HG02571 (cell line): ENCODE results near the gene WNT3.

Experiments
- ATAC-seq: cut with Tn5 transposase; IDR thresholded peaks from one replicate; pipeline ENCODE4 v1.9.1; 2021; ENCODE audit warnings: mild to moderate bottlenecking, moderate library complexity; ENCODE audit not compliant: unreplicated experiment

The WNT3 gene

DNA sequence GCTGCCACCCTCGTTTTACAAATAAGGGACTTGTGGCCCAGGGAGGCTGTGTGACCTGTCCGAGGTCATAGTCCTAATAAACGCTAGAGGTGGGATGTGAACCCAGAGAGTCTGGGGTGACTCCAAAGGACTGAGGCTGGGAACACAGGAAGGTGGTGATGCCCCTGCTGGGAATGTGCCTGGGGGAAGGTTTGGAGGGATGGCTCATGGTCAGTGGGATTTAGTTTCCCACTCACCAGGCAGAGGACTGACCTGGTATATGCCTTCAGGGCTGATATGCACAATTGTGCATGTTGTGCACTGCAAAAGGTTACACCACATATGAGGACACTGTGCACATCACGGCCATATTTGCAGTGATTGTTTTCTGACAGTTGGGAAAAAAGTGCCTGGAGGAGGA, 19.0 kb upstream of the WNT3 start:
- no peak for ATAC-seq

DNA sequence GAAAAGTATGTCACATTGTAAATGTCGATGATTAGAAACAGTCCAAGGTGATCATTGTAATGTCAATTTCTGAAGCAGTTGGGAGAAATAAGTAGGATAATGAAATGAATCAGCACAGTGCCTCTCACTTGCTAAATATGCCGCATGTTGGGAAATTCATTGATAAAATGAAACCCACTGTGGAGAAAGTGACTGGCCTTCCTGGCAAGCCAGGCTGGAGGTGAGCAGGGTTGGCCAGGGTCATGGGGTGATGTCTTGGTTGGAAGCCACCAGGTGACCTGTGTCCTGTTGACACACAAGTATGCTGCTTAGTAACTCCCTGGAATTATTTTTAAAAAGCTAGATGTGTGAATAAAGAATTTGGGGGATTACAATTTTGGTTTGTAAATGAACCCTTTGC, 18.0 kb upstream of the WNT3 start:
- ATAC-seq: no peak

DNA sequence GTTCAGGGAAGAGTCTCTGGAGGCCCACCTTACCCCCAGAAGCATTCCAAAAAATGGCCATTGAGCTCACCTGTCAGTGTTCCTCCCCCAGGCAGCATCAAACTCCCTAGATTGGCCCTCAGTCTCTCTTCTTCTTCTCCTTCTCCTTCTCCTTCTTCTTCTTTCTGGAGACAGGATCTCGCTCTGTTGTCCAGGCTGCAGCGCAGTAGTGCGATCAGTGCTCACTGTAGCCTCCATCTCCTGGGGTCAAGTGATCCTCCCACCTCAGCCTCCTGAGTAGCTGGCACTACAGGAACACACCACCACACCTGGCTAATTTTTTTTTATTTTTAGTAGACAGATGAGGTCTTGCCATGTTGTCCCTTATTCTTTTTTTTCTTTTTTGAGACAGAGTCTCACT, 16.4 kb upstream of the WNT3 start:
- no peak for ATAC-seq

DNA sequence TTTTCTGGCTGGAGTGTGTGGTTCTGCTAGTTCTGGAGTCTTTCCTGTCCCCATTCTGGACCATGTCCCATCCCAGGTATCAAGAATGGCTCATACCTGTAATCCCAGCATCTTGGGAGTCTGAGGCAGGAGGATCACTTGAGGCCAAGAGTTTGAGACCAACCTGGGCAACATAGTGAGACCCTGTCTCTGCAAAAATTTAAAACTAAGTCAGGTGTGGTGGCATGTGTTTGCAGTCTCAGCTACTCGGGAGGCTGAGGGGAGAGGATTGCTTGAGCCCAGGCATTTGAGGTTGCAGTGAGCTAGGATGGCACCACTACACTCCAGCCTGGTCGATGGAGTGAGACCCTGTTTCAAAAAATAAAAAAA, 15.3 kb upstream of the WNT3 start:
- ATAC-seq: no peak

DNA sequence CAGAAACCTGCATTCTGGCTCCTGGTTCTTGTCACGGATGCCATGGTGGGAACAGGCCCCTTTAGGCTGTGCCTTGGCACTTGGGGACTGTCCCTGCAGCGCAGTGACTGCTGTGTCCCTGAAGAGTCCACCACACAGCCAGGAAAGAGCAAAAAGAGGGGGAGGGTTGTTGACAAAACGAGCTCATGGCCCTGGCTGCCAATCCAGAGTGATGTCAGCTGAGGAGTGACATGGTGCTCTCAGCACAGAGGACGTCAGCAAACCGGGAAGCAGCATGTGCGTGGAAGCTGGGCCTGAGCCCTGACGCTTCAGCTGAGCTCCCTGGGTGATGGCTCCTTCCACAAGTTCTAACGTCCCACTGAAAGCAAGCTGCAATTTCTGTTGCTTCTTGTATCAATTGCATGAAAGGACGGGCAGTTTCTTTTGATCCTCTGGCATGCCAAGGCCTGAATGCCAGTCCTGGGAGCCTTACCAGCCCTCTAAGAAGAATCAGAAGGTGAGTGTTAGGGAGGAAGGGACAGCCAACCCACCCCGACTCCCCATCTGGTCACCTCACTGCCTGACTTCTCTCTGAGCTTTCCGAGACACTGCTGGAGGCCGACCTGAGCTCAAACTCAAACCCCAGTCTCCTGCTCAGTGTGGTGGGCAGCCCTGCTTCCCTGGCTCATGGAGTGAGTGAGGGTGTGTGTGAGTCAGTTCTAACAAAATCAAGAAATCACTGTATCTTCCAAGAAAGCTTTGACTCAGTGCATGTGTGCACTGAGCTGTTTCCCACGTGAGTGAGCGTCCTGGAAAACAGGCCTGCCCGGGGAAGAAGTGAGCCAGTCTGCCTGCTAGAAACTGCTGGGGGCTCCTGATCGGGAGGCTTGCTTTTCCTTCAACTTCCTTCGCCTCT, 14.7 kb upstream of the WNT3 start:
- no peak for ATAC-seq

DNA sequence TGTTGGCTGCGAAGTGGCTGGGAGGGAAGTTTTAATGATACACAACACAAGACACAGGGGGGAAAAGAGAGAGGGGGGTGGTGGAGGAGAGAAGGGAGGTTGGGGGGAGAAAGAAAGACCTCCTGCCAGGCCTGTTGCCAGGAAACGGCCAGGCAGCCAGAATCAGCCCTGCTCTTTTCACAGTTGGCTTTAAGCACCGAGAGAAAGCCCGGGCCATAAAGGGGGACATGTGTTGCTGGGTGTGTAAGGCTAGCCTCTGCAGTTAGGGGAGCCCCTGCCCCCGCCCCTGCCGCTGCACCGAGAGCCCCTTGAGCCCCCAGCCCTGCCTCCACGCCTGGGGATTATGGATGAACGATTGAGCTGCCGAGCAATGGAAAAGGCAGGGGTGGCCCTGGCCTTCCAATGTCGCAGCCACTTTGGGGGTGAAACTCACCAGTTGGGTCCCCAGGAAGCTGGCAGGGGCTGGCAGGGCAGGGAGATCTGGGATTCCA, 13.9 kb upstream of the WNT3 start:
- ATAC-seq: no peak

DNA sequence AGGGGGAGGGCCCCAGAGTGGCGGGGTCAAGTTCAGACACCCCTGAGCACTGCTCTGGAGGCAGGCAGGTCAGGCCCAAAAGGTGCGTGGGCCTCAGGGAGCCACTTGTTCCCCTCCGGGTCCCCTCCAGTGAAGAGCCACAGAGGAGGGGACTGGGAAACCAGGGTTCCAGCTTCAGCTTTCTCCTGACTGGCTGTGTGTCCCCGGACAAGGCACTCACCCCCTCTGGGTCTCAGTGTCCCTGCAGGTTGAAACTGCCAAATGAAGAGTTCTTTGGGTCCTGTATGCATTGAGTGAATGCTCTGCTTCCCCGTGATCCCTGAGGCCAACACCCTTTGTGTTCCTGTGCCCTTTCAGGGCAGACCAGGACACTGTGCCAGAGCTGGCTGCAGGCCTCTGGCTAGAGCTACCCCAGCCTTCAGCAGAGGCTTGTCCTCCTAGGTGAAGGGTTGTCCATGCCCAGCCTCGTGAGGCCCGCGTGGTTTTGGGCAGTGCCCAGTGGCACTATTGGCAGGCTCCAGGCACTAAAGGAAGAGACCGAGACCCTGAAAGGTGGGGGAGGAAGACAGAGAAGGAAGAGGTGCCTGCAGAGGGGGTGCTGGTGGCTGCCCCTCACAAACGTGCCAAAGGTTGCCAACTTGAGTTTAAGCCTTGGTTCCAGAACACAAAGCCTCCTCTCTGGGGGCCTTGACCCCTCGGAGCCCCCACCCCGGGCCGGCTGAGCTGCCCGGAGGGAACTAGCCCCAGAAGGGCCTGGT, 13.3 kb upstream of the WNT3 start:
- ATAC-seq: no peak

DNA sequence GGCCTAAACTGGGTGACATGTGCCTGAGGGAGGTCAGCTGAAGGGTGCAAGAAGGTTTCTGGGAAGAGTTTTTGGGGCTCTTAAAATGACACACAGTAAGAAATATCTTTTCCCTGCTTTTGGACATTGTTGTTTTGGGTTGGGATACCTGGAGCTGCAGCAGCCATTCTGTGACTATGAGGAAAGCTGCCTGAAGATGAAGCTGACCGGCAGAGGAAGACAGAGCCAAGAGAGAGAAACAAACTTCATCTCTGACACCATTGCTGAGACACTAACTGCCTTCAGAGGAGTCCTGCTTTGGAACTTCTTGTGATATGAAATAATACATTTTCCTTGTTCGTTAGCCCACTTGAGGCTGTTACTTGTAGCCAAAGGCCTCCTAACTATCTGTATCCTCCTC, 8.8 kb upstream of the WNT3 start:
- no peak for ATAC-seq

DNA sequence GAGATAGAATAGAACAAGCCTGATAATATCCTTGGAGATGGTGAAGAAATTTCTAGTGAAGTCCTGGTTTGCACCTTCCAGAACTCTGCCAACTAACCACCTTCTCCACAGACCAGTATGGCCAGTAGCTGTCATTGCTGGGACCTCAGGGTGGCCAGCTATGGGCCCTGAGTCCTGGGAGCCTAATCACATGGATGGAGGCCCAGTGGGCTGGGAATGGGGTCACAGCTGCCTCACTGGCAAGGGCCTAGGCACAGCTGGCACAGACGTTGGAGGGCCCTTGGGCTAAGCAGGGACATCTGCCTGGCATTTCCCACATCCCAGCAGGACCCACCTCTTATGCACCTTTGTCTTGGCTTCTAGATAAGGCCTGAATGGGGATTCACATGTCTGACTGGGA, 7.6 kb upstream of the WNT3 start:
- ATAC-seq: no peak

DNA sequence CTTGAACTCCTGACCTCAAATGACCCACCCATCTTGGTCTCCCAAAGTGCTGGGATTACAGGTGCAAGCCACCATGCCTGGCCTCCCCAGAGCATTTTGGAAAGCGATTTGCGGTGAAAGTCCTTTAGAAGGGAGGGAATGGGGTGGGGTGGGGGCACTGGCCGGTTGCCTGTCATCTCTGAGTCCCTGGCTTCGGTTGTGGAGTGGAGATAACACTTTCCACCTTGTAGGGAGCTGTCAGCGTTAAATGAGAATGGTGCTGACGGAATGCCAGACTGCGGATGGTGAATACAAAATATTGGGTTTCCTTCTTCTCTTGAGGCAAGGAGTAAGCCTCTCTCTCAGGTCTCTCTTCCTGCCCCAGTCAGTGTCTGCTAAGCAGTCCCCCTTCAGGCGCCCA, 5.2 kb upstream of the WNT3 start:
- no peak for ATAC-seq

DNA sequence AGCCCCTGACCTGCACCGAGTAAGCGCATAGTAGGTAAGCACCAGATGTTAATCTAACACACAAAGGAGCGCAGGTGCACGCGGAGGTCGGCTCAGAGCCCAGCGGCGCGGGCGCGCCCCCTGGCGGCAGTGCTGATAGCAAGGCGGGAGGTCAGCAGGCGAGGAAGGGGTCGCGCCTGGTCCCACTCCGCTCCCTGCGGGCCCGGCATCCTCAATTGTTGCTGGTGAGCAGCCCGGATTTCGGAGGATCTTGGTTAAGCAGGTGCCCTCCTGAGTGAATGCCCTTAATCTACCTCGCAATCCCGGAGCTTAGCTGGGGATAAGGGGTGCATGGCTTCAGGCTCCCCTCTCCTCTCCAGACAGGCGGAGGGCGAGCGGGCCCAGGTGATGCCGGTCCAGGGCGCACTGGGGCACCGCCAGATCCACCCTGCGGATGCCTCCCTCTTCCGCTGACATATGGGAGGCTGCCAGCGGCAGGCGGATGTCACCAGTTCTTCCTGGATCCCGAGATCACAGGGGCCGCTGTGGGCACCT, 4.0 kb upstream of the WNT3 start:
- no peak for ATAC-seq

DNA sequence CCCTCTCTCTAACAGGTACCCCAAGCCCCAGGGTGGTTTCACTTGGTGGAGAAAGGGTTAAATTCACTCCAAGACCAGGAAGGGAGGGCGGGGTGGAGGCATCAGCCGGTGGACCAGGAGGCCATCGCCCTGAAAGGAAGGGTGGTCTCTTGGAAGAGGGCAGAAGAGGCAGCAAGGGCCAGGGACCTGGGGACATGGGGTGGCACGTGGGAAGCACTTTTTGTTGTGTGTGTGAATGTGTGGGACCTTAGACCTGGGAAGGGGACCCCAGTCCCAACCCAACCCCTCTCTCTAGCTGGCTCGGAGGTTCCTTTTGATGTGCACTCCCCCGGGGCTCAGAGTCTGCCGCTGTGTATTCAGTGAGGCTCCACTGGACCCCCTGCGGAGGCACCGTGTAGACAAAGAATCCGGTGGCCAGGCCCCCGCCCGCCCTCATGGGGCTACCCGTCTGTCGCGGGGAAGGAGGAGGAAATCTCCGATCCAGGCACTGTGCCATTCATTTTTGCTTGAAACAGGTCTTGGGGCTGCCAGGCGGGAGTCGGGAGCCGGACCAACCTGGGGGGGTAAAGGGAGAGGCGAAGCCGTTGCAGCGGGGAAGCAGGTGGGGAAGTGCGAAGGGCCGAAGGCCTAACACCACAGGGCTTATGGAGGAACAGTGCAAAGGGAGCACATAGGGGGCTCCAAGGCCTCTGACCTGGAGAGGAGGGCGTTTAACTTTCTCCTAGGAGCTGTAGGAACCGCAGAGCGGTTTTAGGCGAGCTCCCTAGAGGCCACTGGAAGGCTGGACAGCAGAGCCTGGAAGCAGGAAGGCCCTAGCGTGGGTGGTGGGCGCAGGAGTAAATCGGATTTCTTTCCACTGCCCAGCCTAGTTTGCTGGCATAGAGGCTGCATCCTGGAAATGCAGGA, 3.2 kb upstream of the WNT3 start:
- ATAC-seq: no peak

DNA sequence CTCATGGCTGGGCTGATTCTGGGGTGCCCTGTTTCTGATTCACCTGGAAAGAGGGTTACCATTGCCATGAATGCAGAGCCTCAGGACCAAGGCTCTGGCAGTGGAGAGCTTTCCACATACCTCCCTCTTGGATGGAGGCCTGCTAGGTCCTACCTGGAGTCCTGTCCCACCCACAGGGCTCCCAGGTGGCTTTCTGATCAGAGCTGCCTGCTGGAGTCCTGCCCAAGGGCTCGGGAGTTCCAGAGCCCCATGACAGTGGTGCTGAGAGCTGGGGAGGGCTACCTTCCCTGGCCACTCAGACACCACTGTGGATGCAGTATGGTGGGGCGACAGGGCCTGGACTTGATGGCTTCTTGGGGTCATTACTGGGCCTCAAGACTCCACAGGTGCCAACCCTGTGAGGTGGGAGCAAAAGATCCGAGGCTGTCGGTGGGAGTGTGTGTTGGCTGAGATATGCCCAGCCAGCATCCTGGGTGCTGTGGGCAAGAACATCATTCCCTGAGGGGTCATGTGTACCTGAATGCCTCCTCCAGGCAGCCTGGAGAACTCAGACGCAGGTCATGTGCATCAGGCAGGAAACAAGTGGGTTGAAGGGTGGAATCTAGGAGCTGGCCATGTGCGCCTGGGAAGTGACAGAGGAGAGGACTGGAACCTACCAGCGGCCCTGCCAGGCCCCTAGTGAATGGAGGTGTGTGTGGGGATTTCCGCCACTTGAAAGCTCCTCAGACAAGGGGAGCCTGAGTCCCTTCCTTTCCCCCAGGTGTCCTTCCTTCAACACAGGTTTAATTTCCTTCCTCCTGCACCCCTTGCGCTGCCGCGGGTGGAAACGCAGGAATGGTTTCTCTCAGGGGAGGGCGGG, 2.3 kb upstream of the WNT3 start:
- no peak for ATAC-seq

DNA sequence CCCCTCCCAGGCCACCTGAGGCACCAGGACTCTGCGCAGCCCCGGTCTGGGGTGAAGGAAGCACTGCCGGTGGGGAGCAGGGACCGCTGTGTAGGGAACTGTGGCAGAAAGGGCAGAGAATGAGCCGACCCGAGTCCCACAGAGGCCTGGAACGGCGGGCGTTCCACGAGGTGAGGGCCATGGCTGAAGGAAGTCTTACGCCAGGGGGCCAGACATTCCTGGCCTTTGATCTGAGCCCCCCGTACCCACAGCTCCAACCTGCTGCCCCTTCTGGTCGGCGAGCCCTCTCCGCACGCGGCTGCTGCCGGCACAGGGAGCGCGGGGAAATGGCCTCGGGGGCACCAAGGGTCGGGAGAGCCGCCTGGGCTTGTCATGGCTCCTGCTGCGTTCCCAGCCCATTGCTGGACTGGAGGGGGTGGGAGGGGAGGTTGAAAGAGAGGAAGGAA, 1.4 kb upstream of the WNT3 start:
- no peak for ATAC-seq

DNA sequence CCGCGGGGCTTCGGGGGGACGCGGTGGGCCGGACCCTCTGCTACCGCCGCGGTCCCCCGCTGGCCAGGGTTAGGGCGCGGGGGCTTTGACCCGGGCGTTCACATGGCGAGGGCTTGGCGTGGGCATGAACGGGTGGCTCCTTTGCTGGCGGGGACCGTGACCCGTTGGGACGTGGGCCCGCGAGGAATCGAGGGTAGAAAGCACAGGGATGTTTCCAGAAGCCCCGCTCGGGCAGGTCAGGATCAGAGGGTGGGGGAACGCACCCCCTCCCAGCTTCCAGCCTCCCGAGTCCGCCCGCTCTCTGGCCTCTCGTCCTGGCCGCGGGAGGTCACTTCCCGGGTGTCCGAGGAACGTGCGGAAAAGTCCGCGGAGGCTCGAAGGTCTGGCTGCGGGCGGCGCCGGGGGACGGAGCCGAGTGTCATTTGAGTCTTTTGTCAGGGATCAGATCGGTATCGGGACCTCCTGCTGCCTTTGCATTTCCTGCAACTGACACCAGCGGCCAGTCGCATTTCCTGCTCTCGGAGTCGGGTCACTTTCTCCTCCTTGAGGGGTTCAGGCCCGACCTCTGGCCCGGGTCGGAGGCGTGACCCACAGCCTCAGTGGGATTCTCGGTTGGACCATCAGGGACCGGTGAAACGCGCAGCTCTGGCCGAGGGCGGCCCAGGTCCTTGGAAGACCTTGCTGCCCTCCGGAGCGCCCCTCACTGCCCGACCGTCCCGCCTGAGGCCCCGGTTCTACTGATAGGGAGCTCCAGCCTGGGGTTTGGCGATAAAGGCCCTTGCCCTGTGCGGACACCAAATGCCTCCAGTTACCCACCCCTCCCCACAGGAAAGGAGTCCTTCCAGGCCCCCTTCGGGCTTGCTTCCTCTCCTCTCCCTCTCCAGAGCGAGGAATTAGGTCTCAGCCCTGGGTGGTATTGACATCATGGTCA, 702 bp upstream of the WNT3 start:
- ATAC-seq: no peak

DNA sequence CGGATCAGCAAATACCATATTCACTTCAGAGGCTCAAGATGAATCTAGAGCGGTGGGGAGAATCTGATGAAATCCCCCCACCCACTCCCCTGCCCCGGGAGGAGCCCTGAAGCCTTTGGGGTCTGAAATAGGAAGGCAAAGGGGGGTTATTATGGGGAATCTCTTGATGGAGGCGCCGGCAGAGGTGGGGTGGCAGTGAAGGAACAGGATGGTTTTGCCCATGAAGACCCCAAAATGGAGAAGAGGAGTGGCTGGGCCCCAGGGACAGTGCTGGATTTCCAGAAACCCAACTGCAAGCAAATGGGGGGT, 637 bp downstream of the WNT3 start:
- ATAC-seq: no peak

DNA sequence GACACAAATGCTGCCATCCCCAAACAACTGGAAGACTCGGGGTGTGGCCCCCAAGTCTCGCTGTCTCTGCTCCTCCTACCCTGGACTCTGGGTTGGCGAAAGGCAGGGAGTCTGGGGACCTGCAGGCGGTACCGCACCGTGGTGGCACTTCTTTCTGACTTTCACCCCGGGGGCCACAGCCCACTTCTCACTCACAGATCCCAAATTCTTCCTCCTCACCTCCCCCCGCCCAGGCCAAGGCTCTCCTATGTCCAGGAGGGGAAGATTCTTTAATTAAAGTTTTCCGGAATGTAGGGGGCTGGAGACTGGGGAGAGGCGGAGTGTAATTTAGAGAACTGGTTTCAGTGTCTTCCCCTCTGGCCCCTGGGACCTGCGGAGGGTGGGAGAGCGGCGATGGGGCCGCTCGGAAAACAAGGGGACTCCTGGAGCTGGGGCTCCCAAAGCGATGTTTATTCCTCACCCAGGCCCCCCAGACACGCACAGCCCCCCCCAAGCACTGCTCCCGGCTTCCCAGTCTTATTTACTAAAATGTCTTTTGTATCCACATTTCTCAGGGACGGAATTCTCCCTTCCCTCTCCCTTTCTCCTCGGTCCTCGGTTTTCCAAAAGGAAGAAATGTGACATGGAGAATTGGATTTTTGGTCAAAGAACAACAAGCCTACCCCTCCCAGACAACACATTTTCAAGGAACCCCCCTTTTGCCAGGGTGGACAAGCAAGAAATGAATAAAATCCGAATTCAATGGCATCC, 1.2 kb downstream of the WNT3 start:
- ATAC-seq: no peak
